GM11168 (cell line): ENCODE results near the gene FLOT1.

ENCODE experiments used
- in situ Hi-C: fragments of 300-500 bp; cut with MboI; formaldehyde crosslinking; loops from one replicate; pipeline ENCODE4 v1.12.0; 2022; ENCODE audit warnings: low sequenced_read_pairs; ENCODE audit not compliant: unreplicated experiment

Gene FLOT1

DNA sequence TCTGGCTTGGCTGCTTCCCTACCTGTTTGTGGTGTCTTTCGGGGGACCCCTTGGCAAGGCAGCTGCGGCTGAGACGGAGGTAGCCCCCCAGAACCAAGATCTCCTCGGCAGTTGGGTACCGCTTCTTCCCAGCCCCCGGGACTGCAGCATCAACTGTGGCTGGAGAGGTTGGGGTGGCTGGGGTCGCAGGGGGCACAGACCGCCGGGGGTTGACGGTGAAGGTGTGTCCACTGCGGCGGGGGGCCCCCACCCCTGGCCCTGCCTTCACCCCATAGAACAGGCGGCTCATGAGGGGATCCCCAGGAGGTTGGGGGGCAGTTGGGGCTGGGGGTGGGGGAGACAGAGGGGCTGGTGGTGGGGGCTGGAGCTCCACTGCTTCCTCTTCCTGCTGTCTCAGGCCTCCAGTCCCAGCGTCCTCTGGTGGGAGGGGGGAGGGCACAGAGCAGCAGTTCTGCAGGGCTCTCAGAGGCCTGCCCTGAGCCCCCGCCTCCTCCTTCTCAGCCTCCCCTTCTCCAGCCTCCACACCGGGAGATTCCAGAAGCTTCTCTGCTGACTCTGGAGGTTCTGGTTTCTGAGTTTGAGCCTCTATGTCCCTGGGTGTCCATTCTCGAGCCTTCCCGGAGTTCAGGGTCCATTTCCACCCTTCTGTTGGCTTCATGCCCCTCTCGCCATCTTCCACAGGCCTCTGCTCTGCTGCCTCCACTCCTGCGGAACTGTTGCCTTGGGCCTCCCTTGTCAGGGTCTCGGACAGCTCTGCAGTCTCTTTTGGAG lies 57.9 kb downstream of the FLOT1 start:
- in situ Hi-C loops: no loop called here

DNA sequence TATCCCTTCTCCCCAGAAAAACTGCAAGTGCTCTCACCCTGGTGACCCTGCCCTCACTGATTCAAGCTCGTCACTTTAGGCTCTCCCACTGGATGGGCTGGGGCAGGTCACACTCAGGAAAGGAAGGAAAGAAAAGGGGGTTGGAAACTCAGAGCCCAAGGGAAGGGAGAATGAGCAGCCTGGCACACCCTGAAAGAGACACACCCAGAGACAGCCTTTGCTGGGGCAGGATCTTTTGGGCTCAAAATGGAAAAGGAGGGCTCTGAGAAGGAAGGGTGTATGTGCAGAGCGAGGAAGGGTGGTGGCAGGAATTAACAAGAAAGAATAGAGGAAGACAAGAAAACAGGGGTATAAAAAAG lies 58.5 kb downstream of the FLOT1 start:
- in situ Hi-C loops: no loop called here

DNA sequence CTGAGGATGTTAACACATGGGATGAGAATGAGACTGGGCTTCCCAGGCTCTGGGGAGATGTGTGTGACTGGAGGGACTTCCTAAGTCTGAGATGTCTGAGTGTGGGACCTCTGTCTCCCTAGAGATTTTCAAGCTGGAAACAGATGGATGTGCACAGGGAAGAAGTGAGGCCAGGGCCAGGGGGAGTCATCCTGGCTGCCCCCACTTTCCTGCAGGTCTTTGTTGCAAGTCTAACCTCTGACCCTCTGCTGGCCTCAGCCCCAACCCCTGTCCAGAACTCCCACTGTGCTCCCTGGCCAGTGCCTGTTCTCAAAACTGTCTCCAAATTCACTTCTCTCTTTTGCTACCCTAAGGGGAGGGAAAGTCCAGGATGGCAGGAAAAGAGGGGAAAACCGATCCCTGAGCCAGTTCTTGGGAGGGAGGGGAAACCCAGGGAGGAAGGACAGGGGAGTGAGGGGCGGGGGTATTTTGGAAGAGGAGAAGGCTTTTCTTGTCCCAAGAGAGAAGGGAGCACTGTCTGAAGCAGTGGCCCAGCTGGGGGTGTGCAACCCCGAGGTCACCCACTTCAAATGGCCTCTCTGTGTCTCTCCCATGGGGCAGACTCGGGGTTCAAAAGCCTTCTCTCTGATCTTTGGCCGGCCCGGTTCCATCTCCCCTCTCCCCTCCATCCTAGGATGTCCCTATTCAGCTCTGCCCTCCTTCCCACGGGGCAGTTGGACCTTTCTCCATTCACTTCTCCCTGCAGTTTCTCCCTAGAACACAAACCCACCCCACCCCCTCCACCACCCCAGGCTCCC lies 59.1 kb downstream of the FLOT1 start:
- in situ Hi-C loops: no loop called here

DNA sequence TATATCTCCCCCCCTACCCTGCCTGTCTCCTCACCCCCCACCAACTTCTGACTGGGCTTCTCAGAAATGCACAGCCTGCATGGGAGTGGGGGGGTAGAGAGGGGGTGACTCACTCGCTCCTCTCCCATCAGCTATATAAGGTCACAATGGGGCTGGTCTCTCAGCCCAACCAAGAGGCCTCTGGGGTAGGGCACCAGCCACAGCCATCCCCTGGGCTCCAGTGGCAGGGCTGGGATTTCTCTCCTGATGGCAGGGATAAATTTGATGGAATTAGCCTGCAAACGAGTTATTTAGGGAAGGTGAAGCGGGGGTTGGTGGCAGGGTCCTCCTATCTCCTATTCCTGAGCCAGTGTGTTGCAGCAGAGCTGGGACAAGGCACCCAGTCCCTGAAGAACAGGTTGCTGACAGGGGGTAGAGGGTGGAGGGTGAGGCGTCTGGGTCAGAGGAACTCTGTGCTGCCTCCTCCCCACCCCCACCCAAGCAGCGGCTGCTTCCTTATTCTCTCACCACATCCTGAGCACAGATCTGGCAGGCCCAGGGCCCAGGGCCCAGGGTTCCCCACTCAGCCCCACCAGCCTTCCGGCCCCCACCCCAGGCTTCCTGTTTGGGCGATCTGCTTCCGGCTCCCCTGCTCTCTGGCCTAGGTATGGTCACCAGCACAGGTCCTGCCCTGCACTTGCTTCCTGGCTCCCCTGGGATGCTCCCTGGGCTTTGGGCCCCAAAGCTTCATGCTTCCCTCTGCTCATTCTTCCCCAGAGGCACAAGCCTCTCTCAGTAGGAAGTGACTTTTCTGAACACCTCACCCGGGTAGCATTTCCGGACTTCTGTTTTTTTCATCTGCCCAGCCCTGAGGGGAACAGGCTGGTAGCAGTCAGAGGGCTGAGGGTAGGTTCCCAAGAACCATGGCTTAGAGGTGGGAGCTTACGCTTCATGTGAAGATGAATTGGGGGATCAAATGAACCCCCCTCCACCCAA lies 60.1 kb downstream of the FLOT1 start:
- in situ Hi-C loops: no loop called here

- in situ Hi-C loops: no loop called here
Measured at GRCh38 chr6:30681766-30682142, 60.7 kb downstream of the FLOT1 start.

DNA sequence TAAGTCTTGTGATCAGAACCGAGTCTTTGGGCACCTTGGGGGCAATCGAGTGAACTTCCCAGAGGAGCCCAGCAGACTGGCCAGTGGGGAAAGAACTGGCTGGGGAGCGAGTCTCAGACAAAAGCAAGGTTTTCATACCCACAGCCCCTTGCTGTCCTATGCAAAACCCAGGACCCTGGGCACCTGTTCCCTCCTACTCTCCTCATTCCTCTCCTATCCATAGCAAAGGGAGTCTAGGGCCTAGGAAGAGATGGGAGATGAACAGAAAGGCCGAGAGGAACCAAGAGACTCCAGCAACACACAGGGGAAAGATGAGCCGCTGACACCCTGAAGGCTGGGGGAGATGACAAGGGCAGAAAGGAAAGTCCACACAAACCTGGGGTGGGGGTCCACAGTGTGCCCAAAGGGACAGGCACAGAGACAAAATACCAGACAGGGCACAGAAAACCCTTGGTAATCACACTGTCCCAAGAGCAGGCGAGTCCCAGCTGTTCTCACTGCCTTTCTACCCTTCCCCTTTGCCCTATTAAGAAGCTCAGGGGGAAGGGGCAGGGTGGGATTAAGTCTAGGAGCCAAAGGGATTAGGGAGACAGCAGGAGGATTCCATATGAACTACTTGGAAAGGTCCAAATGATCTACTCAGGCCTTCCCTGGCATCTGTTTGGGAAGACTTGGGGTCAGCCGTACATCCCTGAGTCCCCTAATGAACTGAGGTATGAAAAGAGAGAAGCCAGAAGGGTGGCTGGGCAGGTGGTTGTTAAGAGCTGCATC lies 62.5 kb downstream of the FLOT1 start:
- in situ Hi-C loops: no loop called here

DNA sequence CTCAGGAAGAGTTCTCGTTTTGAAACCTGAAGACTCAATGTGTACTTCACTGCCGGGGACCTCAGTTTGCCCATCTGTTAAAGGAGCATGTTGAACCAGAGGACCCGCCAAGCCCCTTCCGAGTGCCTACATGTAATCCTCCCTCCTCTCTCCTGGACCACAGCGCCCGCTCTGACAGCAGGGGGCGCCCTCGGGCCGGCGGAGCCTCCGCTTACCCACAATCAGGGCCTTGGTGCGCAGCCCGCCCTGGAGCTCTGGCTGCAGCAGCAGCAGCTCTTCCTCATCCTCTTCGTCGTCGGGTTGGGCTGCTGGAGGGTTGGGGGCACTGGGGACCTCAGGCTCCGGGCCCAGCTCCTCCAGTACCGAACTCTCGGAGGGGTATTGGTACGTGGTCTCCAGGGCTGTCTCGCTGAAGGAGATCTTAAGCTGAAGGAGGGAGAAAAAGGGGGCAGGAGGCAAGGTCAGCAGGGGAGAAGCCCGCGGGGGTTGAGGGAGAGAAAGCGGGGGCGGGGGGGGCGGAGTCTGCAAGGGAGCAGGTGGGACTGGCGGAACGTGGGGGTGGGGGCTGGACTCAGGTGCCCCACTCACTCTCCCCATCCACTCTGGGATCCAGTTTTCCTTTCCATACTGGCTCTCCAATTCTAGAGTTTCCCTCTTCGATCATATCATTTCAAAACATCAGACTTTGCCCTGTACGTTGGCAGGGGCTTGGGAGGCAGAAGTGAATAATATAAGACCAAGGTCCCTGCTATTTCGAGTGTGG lies 63.3 kb downstream of the FLOT1 start:
- in situ Hi-C loops: no loop called here
